ENCODE results near the gene TNNI2.

TNNI2 gene

GRCh38 chr11:1888811-1889210, 50.0 kb downstream of the TNNI2 start:
- no peak for DNase-seq (ENCODE audit: low spot score)

GRCh38 chr11:1889224-1889930, 50.6 kb downstream of the TNNI2 start:
- DNase-seq (ENCODE audit: low spot score), result no peak

DNA sequence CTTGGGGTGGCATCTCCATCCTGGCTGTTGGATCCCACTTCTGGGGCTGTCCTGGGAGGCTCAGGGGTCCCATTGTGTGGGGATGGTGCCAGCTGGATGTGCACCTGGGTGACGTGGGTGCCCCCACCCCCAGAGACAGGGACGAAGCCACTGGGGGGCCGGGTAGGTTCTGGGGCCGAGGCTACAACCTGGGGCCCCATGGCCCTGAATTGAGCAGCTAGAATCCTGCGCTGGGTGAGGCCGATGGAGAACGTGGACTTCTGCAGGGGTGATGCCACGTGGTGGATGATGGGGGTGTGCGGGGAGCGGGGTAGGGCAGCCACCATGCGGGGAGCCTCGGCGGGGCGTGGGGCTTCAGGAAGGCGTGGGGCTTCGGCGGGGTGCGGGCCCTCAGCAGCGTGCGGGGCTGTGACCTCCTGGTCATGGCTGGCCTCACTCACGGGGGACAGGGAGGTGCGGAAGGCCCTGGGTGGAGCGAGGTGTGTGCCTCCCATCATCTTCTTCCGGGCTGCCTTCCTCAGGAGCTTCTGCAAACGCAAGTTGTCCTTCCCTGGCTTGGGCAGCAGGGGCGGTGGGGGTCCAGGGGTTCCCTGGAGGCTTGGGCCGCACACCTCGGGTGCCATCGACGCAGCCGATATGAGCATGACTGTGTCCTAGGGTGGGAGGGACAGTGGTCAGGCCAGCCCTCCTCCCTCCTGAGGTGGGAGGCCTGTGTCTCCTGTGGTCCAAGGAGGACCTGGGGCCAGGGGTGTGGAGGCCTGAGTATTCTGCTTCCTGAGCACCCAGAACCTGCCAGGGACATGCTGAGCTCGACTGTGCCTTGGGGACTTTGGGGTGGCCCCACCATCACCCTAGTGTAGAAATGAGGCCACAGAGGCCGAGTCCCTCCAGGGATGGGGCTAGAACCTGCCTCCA, 51.4 kb downstream of the TNNI2 start:
- no peak for DNase-seq (ENCODE audit: low spot score)

Measured in pons (tissue), 1 donor.